Stimulated activated CD4-positive, alpha-beta T cell treated with anti-CD3 and anti-CD28 coated beads, Interleukin-15, amount 100 ng/mL, for 1 hour (primary cell): Measurements from ENCODE around the gene USP47.
"Not testable (repeated sequence)": the region's sequence is repeated elsewhere in the genome, so short reads cannot be mapped to it uniquely, and the experiment has no call there.

Source experiments
- DNase-seq, 2 donors: peaks; one replicate each; pipeline ENCODE4 v3.0.0-alpha.2; 2020; ENCODE audit warnings: low read depth in 1 of 2, low spot score in 1 of 2

Gene USP47

GRCh38 chr11:11827272-11827671 lies 14.5 kb upstream of the USP47 start:
- no peak for DNase-seq

GRCh38 chr11:11831406-11831805 lies 10.4 kb upstream of the USP47 start:
- DNase-seq: not testable (repeated sequence)

GRCh38 chr11:11836676-11837231 lies 5.0 kb upstream of the USP47 start:
- no peak for DNase-seq

- DNase-seq: no peak
Measured at GRCh38 chr11:11839718-11840117, 2.1 kb upstream of the USP47 start.

- DNase-seq: no peak
Measured at GRCh38 chr11:11841116-11841722, 553 bp upstream of the USP47 start.

- peak; percentile 8 to 26 for DNase-seq
Measured at GRCh38 chr11:11842421-11843008, 743 bp downstream of the USP47 start.

- DNase-seq: no peak
Measured at GRCh38 chr11:11843211-11843621, 1.4 kb downstream of the USP47 start.

- DNase-seq: no peak
Measured at GRCh38 chr11:11843642-11844041, 1.9 kb downstream of the USP47 start.

GRCh38 chr11:11844272-11844671 lies 2.5 kb downstream of the USP47 start:
- DNase-seq: no peak

- no peak for DNase-seq
Measured at GRCh38 chr11:11845071-11845470, 3.3 kb downstream of the USP47 start.

- DNase-seq: no peak
Measured at GRCh38 chr11:11845551-11845950, 3.8 kb downstream of the USP47 start.

GRCh38 chr11:11847082-11847481 lies 5.3 kb downstream of the USP47 start:
- DNase-seq: no peak

GRCh38 chr11:11848891-11849746 lies 7.3 kb downstream of the USP47 start:
- peak; percentile 18 to 19 for DNase-seq

GRCh38 chr11:11850668-11851067 lies 8.9 kb downstream of the USP47 start:
- DNase-seq: no peak

- DNase-seq: no peak
Measured at GRCh38 chr11:11856638-11857037, 14.9 kb downstream of the USP47 start.

GRCh38 chr11:11857769-11858168 lies 16.0 kb downstream of the USP47 start:
- no peak for DNase-seq

GRCh38 chr11:11858676-11859075 lies 16.9 kb downstream of the USP47 start:
- no peak for DNase-seq

GRCh38 chr11:11860103-11860979 lies 18.6 kb downstream of the USP47 start:
- DNase-seq: no peak

GRCh38 chr11:11862999-11863398 lies 21.2 kb downstream of the USP47 start:
- DNase-seq: no peak

- no peak for DNase-seq
Measured at GRCh38 chr11:11864332-11864731, 22.6 kb downstream of the USP47 start.

GRCh38 chr11:11864803-11865202 lies 23.0 kb downstream of the USP47 start:
- DNase-seq: no peak
